HG03575 (cell line): ENCODE results near the gene ASPDH.
"Not testable (repeated sequence)": the region's sequence is repeated elsewhere in the genome, so short reads cannot be mapped to it uniquely, and the experiment has no call there.

Experiments used
- ATAC-seq: cut with Tn5 transposase; IDR thresholded peaks from one replicate; pipeline ENCODE4 v1.9.1; 2021; ENCODE audit not compliant: unreplicated experiment, insufficient number of reproducible peaks, low FRiP score; ENCODE audit errors: extremely low read depth

Gene ASPDH

GRCh38 chr19:50549059-50549926 is 35.6 kb upstream of the ASPDH start:
- ATAC-seq: no peak

DNA sequence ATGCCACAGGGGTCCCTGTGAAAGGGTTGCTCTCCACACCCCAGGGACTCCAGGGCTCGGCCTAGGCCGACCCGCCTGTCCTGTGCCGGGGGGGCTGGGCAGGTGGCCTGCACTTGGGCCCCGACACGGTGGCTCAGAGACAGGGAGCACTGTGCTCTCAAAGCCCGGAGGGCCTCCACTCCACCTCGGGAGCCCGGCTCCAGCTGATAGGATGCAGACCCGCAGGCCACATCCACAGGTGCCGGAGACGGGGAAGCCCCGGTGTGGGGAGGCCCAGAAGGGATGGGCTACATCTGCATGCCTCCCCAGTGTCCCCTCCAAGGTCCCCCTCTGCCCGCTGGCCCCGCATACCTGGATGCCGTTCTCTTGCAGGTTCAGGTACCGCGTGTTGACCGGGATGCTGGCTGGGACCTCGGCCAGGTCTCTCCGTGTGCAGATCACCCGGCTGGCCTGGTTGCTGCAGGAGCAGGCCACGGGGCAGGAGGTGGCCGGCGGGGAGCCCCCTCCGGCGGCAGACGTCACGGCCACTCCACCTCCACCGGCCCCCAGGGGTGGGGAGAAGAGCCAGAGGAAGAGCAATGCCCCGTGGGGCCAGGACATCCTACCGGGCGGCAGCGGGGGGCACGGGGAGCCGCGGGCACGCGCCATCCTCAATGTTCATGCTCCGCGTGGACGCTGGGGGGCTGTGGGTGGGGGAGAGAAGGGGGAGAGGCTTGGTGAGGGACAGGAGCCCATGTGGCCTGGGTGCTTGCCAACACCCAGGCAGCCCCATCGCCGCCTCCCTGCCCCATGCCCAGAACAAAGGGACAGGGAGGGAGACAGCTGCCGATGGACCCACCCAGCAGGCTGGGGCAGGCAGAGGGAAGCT is 34.7 kb upstream of the ASPDH start:
- ATAC-seq: no peak

GRCh38 chr19:50547385-50548190 is 33.9 kb upstream of the ASPDH start:
- no peak for ATAC-seq

DNA sequence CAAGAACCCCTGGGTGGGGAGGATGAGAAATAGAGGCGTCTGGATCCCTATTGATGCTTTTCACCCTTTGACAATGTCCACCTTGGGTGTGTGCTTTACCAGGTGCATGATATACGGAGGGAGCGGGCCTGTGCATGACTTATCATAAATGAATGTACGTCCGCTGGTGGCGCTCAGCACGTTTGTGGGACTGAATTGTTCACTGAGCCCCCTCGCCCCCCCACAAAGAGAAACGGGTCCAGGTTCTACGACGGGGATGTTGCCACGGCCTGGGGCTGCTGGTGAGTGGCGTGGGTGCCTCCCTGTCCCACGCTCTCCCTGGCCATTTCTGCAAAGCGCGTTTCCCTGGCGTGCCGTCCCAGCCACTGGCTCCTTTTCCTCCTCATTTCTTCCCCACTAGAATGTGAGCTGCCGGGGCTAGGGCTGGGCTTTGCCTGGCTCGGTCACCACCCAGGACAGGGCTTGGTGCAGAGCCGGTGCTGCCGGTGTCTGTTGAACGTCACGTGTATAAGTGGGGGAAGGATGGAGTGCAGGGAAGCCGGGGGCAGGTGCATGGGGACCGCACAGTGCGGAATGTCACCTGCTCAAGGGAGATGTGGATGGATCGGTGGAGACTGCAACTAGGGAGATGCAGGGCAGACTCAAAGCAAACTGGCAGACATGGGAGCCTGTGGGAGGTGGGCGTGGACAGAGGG is 33.0 kb upstream of the ASPDH start:
- ATAC-seq: no peak

DNA sequence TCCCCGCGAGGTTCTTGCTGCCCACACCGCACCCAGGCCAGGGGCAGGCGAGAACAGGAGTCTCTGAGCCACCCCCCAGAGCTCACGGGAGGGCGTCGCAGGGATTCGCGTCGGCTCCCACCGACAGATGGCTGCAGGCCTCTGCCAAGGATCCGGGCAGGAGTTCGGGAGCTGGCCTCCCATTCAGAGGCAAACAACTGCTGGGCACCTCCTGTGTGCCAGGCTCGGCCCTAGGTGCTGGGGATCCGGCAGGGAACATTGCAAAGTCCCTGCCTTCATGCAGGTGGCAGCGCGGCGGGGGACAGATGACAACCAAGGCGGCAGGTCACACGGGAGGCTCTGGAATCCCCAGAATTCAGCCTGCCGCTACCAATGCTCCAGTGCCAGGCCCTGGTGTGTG is 29.2 kb upstream of the ASPDH start:
- ATAC-seq: no peak

- ATAC-seq: no peak
Observed at GRCh38 chr19:50537769-50538230, 24.1 kb upstream of the ASPDH start.

GRCh38 chr19:50537306-50537685 is 23.6 kb upstream of the ASPDH start:
- no peak for ATAC-seq

DNA sequence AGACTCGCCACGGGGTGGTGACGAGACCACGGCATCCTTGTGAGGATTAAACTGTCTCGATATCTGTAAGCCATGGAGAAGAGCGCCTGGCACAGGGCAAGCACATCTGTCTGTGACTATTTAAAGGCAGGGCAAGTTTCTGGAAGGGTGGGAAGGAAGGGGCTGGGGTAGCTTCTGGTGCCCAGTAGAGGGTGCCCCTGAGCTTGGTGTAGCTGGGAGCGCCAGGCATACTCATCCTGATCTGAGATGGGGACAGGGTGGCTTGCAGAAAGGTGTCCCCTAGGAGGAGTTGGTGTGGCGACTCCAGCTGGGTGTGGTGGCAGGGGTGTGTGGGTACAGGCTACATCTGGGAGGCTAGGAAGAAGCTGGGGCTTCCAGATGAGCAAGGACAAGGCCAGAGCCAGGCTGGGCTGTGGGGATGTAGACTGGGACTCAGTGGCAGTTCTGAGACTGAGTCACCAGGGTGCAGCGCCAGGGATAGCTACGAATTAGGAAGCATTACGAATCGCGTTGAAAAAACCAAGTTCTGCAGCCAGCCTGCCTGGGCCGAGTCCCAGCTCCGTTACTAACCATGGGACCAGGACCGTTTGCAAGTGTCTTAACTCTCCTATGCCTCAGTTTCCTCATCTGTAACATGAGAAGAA is 23.1 kb upstream of the ASPDH start:
- ATAC-seq: no peak

- no peak for ATAC-seq
Observed at GRCh38 chr19:50535672-50536187, 22.0 kb upstream of the ASPDH start.

- no peak for ATAC-seq
Observed at GRCh38 chr19:50534478-50534877, 20.8 kb upstream of the ASPDH start.

DNA sequence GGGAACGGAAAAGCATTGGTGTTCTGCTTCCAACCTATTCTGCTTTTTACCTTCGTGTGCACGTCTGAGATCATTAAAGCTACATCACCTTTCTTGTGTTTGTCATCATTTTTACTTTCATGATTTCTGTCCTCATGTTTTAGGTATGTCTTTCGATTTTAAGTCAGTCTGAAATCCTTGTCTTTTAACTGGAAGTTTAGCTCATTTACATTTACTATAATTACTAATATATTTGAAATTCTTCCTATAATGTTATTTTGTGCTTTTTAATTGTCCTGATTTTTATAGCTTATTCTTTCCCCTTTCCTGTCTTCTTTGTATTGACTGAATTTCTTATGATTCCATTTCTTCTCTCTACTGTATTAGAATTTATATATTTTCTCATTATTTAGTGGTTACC is 19.2 kb upstream of the ASPDH start:
- ATAC-seq: no peak

DNA sequence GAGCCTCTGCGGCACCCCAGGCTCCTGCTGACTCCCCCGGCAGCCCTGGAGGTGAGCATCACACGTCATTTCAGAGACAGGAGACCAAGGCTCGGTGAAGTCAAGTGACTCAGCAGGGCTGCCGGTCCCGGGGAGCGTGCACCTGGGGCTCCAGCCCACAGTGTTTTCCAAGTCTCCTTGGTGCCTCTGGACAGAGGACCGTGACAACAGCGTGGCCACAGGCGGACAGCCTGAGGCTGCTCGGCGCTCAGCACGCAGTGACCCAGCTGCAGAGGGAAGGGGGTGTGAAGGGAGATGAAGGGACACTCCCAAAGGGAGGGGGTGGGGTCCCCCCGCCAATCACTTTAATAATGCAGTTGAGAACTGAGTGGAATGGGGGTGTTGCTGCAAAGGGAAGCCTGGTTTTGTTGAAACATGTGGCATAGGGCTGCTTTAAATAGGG is 17.5 kb upstream of the ASPDH start:
- no peak for ATAC-seq

DNA sequence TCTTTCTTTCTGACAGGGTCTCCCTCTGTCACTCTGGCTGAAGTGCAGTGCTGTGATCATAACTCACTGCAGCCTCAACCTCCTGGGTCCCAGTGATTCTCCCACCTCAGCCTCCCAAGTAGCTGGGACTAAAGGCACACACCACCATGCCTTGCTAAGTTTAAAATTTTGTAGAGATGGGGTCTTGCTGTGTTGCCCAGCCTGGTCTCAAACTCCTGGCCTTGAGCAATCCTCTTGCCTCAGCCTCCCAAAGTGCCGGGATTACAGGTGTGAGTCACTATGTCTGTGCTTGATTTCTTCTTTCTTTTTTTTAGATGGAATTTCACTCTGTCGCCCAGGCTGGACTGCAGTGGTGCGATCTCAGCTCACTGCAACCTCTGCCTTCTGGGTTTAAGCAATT is 14.3 kb upstream of the ASPDH start:
- not testable (repeated sequence) for ATAC-seq

DNA sequence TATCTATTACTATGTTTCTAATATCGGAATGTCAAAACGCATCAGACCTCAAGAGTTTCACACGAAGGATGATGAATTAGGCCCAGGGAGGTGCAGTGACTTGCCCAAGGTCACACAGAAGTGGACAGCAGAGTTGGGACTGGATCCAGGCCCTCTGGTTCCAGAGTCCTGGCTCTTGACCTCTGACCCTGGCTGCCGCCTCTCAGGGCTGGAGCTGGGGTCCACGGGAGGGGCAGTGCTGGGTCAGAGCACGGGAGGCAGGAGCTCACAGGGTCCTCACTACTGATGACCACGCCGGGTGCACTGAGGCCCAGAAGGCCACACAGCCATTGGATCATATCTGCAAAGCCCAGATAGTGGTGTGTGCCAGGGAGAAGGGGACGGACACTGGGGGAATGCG is 9.2 kb upstream of the ASPDH start:
- no peak for ATAC-seq

DNA sequence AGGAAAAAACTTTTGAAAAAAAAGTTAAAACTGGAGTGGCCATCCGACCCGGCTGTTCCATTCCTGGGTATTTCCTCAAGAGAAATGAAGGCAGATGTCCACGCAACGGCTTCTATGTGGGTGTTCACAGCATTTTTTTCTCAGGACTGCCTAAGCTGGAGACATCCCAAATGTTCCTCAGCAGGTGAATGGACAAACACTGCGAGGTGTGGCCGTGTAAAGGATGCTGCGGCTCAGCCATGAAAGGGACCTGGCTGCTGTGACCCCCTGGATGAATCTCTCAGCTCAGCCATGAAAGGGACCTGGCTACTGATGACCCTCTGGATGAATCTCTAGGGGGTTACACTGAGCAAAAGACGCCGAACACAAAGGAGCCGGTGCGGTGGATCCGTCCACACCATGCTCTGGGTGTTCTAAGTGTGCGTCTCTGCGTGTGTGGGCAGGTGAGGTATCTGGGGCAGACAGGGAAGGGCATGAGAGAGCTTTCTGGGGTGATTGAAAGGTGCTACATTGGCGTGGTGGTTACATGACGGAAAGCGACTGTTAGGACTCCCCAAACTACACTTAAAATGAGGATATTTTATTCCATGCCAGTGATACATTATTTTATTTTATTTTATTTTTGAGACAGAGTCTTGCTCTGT is 7.2 kb upstream of the ASPDH start:
- no peak for ATAC-seq

DNA sequence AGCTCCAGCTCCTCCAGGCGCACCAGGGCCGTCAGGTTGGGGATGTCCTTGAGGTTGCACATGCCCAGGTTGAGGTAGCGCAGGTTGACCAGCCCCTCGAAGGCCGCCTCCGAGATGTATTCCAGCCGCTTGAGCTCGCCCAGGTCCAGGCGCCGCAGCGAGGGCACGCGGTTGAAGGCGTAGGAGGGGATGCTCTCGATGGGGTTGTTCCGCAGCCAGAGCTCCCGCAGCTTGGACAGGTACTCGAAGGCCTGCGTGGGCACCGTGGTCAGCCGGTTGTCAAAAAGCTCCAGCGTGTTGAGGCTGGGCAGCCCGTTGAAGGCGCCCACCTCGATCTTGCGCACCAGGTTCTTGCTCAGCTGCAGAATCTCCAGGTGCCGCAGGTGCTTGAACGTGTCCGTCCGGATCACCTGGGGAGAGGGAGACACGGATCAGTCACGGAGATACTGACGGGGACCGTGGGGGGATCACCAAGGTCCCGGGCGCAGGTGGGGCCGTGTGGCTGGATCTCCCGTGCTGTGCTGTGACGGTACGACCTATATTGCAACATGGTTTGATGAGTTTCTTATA is 5.4 kb upstream of the ASPDH start:
- ATAC-seq: no peak
